IPS DF 19.7 (cell line): ENCODE results near the gene FAM53B.

Experiments used
- DNase-seq: peaks from one replicate; pipeline ENCODE4 v3.0.0-alpha.2; 2013; ENCODE audit warnings: low read depth, low spot score

Gene FAM53B

DNA sequence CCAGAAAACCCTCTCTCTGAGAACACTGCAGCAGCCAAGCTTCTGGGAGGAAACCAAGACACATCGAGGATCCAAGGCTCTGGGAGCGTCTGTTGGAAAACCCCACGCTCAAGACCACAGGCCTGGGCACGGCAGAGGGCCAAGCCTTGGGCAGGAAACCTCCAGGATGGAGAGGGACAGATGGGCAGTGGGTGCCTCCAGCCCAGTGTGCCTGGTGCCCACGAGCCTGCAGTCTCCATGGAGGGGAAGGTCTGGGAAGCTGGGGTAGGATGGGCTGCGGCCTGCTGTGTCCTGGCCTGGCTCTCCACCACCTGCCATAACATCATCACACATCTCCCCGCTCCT is 96.1 kb downstream of the FAM53B start:
- DNase-seq, result no peak

DNA sequence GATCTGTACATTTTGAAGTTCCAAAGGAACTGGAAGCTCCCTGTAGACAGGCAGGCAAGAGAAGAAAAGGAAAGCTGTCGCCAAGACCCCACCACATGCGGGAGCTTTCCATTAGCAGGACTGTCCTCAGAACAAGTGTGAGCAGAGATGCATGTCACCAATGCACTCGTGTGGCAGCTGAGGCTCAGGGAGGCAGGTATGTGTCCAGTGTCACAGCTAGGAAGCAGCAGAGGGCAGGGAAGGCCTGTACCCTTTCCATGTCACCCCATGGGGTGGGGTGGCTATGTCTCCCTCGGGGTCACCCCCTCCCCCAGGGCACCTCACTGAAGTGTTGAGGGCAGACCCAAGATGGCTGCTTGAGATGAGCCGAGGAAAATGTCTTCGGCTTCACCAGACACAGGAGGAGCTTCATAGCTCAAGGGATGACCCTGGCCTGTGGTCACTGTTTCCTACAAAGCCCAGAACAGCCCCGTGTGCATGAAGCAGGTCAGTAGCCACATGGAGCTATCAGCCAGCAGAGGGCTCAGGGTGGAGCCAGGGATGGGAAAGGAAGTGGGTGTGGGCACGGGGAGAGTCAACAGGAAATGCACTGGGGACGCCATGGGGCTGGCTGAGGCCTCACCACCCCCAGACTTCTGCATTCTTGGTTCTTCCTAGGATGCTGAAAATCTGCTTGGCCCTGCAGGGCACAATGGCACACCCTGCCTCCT is 96.6 kb downstream of the FAM53B start:
- DNase-seq, result no peak

DNA sequence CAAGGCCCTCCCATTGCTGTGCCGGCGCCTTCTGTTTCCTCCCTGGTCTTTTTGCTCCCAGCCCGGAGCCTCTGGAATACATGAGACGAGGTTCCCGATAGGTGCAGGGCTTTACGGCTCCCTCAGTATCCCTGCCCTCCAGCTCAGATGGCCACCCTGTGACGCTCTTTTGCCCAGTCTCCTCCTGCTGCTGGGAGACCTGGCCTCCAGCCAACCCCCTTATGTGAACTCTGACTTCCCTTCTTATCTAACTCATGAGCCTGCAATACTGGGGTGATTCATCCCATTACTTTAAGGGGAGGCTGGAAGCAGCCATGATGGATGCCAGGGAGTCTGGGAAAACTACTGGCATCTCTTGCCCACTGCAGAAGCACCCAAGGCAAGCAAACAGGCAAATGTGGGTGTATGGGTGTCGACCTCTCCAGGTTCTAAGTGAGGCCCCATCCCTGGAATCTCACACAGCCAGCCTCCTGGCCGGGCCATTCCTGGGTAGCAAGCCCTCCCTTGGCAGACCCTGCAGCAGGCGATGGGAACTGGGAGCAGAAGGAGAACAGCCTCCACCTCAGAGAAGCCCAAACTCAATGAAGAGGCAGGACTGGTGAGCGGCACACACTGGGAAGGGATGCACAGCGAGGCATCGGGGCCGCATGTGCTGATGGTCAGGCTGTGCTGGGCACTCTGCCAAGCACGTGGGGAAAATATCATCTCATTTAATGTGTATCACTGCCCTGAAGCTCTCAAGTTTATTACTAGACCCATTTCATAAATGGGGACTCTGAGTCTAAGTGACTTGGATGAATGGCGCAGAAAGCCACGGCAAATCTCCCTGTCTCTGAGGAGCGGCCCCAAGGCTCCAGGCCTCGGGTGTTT is 97.5 kb downstream of the FAM53B start:
- DNase-seq, result no peak

DNA sequence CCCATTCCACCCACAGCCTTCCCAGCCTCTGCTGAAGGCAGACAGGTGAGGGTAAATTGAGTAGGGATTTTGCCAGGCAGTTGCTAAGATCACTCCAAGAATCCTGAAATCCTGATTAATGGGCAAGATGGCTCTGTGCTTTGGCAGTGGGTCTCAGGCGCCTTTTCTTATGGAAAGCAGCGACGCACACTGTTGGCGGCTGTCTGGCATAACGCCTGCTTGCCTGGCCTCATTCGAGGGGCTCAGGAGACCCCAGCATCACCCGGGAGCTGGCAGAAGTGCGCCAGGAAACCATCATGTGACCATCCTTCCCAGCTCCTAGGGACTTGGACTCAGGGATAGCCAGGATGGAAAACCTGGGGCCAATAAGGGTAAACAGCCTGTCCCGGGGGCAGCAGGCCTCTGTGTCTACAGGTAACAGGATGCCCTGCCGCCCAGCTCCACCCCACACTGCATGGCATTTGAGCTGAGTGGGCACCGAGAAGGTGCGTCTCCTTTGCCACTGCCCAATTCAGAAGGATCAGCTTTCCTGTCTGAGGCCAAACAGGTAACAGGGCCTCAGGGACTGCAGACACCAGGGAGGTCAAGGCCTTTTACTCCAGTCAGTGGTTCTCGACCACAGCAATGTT is 98.6 kb downstream of the FAM53B start:
- no peak for DNase-seq

DNA sequence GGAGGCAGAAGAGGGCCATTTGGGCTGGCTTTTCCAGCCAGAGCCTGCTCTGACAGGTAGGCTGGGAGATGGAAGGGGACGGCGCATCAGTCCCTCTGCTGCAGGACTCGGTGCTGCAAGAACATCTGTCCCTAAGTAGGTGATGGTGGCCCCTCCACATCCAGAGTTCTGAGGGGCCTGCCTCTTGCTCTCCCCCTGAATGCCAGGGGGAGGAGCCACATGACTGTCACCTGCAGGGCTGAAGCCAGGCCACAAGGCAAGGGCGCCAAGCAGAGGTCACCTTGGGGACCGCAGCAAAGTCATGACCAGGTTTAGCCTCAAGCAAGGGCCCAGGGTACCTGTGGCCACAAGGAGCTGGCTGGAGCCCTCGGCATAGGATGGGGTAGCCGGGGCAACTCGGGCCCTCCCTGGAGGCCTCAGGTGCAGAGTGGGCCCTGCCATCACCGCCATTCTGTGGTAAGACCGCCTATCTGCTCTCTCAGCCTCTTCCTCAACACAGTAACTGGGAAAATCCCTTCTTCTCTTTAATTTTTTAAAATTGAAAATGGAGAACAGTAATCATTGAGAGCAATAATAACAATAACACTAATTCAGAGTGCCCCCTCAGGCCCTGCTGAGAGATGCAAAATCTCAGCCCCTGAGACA is 99.3 kb downstream of the FAM53B start:
- no peak for DNase-seq

DNA sequence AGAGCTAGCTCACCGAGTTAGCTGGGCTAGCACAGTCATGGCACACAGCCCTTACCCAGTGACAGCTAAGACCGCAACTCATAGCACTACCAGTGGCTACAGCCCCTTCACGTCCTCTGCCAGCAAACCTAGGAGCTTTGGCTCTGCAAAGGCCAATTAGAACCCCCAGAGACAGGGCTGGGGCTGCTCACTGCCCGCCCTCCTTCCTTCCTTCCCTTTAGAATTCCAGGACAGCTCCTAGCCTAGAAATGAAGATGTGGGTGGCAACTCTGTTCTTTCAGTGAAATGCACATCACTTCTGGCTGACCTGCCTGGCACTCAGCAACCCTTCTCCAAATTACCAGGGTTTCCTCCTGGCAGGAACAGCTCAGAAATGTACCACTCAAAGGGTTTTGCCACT is 99.9 kb downstream of the FAM53B start:
- no peak for DNase-seq

DNA sequence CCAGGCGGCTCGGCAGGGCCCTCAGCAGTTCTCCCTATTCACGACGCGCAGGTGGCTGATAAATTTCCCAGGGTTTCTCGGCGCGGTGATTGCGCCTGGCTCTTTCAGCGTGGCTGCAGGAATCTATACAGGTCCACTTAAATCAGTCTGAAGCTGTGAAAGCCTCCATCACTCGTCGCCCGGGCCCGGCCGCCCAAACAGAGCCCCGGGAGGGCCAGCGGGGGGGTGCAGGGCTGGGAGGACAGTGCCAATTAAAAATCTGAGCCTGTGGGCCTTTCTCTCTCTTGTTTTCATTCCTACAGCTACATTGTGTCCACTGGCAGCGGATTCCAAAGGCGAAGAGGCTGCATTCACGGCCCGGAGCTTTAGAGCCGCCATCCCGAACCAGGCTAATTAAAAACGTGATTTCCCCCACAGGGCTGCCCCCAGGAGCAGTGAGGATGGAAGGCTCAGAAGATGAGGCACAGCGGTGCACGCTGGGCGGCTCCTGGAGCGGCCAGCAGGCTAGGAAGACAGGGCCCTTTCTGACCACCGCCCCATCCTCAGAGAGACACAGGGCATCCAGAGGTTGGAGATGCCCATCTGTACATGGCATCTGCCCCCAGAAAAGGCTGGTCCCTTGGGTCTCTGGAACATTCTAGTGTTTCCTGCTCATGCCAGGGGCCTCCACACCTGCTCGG is 100.7 kb downstream of the FAM53B start:
- no peak for DNase-seq

DNA sequence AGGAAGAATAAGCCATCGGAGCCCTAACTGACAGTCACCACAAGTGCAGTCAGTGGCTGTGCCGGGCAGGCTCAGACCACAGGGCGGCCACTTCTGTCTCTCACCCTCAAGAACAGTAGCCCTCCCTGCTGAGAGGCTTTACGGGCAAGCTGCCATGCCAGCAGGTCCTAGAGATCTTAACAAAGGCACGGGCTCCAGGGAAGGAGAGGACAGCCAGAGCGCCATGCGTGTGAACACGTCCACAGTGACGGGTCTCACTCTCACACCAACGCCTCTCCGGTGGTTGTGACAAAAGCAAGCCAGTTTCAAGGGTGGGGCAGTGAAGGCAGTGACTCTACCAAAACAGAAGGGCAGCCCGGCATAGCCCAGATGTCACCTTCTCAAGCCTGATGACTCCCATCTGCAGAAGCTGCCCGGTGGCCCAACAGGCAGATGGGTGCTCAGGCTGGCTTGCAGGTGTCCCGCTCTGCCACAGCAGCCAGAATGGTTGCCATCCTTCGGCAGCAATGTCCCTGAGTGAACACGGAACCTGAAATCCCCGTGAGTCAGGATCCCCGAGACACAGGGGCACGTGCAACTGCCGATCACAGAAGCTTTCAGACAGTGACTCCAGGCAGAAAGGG is 102.0 kb downstream of the FAM53B start:
- no peak for DNase-seq

DNA sequence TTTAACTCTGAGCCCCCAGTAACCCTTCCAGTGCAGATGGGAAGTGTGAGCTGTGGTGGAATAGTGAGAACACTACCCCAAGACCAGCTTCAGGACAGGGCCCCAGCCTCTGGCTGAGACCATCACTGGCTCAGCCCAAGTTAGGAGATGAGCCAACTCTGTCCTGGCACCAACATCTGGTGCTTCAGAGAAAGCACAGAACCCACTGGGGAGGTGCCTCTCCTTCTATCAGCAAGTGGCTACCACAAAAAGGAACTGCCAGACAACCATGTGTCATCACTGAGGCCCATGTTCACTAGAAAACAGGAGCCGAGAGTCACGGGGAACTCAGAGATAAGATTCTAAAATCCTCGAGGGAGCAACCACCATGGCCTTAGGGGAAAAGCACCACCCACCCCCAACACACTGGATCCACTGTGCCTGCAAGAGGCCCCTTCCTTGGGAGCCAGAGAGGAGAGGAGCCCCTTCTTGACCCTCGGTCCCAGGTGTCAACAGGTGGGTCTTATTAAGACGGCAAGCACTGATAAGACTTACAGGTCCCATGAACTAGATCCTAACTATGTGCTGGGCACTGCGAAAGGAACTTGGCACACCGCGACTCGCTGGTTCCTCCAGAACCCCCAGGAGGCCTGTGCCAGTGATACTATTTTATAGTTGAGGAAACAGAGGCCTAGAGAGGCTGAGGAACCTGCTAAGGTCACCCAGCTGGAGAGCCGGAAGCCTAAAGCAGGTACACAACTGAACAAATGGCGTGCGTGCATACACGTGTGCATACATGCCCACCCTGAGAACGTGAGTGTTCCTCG is 102.7 kb downstream of the FAM53B start:
- DNase-seq, result no peak

DNA sequence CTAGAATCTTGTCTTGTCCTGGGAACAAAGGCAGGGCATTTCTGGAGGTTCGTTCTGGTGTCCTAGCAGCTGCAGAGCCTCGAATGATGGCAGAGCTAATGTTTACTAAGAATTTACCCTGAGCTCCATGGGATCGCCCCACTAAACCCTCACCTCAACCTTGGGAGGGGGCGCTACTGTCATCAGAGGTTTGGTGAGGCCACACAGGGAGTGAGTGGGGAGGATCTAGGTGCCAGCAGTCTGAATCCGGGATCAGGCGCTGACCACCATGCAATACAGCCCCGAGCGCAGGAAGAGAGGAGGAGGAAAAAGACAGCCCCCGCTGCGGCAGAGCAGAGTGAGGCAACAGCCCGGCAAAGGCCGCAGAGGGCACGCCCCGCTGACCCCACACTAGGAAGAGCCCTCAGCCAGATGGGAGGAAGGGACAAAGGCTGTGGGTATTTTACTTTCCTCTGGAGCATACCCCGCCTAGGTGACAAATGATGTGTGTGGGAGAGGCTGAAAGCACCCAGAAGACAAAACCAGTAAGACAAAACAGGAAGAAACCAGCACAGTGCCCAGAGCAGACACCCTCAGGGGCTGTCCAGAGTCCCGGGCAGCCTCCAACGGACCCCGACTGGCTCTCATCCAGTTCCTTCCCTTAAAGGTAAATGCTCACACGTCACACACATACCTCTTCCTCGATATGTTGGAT is 103.5 kb downstream of the FAM53B start:
- no peak for DNase-seq

DNA sequence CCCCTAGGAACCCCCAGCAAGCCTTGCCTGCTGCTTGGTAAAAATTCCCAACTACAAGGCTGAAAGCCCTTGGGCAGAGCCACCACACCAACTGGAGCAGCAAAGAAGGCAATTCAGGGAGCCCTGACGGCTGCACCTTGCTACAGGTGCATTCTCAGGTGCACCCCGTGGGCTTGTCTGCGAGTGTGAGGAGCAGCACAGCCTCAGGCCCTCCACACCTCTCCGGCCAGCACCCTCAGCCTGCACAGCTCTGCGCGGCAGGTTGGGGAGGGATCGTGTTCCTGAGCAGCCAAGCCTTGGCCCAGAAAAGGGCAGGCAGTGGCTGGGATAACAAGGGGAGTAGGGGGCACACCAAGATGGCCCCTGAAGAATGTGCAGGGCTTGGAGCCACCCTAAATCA is 104.1 kb downstream of the FAM53B start:
- no peak for DNase-seq

DNA sequence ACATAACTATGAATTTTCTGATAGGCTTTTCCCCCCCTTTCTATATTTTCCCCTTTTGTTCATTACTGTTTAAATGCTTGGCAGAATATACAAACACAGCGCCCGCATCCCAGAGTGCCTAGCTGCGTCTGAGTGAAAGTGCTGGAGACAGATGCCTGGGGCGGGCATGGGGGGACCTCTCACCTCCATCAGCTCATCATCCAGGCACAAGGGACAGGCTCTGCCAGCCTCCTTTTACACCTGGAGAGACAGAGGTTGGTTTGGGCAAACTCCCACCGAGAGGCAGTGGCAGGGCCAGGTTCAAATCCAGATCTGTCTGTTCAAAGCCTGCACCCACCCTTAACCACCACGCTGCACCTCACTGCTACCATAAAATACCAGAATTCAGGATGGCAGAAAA is 104.5 kb downstream of the FAM53B start:
- DNase-seq, result no peak

DNA sequence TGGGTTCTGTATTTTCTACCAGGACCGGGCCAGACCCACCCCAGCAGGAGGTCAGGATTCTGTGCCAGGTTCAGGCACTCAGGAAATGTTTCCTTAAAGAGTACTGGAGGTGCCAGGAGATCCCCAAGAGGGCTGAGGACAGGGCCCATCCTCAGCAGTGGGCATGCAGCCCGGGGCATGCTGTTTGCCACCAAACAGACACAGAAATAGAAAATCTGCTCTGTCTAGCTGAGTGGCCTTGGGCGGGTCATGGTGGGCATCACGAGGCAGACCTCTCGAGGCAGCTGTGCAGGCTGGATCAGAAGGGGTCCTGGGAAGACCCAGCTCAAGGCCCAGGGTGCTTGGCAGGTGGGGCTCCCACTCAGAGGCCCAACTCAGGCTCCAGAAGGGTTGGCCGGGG is 105.0 kb downstream of the FAM53B start:
- no peak for DNase-seq

DNA sequence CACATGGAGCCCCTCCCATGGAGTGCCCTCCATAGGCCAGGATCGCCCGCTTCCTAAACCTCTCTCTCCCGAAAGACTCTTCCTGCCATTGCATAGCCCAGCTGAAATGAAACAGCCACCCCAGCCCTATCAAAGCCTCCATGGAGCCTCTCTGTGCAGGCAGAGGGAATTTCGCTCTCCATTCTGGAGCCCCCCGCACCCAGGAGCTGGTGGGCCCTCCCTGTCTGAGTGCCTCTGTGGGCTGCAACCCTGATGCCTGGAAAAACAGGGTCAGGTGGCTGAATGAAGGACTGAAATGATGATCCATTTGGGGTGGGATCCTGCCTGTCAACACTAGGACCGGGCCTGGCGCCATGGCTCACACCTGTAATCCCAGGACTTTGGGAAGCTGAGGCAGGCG is 106.4 kb downstream of the FAM53B start:
- DNase-seq, result no peak

DNA sequence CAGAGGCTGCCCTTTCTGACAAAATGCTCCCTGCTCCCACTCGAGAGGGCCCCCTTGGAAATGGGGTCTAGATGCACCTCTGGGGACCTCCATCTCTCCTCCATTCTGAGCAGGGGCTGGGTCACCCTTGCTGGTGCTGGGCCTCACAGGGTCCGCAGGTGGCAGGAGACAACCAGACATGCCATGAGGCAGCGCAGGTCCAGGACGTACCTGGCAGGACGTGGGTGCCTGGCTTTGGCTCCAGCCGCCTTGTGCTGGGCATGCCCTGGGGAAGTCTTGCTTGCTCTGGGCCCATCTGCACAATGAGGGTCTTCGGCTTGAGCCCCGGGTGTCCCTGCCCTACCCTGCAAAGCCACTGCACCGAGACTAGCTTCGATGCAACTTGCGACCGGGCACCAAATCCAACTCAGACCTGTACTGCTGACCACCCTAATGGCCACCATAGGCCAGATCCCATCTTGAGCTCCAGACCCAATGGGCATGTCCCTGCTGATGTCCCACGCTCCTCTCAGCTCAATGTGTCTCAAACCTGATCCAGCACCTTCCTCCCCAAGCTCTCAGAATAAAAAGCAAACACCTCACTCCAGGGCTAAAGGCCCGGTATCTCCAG is 107.0 kb downstream of the FAM53B start:
- no peak for DNase-seq

DNA sequence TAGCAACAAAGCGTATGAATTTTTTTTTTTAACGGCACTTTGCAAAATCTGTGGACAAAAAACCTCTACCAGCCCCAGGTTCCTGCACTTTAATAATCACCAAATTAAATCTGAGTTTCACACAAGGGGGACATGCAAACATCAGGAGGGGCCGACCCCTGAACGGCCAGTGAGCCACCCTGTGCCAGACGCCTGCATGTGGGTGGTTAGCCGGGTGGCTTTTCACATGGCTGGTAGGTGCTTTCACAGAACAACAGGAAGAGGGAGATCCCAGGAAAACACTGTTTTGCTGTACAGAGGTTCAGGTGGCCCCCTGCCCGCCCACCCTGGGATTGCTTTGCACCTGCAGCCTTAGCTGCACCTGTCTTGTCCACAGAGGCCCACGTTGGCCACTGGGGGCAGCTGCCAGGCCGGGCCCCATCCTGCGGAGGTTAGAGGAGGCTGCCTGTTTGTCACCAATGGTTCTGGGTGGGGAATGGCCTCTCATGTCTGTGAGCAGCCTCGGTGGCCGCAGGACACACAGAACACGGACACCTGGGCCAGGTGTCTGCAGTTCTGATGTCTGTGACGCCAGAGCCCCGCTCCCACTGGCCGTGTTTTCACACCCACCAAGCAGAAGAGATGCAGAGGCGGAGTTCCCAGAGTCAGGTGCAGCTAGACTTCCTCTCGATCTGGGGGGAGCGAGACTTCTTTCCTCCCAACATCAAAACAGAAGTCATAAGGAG is 107.7 kb downstream of the FAM53B start:
- no peak for DNase-seq

DNA sequence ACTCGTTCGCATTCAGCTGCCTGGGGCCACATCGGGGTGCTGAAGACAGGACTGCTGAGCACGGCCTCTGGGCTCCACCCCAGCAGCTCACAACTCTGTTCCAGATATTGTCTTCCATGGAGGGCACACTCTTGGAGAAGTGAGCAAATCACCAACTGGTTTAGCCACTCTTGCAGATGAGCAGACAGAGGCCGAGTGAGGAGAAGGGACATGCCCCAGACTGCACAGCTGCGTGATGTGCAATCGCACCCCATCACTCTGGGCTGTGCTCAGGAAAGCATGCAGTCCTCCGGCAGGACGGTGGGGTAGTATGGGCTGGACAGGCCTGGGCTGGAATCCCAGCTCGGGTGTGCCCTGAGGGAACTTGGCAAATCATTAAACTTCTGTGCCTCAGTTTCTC is 111.6 kb downstream of the FAM53B start:
- DNase-seq, result no peak

DNA sequence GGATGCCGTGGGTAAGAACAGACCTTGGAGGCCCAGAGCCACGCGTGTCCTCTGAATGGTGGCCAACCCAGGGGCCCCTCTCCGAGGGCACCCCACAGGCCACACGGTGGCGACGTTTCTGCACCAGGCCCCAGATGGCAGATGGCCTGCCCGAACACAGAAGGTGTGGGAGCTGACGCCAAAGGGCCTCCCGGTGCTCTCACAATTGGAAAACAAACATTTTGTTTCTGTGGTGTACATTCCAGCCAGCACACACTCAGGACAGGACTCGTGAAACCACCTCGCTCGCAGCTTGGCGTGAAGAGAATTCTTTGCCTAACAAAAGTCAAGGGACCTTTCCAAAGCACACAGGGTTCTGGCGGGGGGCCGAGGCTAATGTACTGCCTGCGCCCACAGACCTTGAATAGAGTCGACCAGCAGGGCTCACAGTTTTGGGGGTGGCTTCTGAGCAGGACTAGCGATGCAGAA is 112.1 kb downstream of the FAM53B start:
- DNase-seq, result no peak

DNA sequence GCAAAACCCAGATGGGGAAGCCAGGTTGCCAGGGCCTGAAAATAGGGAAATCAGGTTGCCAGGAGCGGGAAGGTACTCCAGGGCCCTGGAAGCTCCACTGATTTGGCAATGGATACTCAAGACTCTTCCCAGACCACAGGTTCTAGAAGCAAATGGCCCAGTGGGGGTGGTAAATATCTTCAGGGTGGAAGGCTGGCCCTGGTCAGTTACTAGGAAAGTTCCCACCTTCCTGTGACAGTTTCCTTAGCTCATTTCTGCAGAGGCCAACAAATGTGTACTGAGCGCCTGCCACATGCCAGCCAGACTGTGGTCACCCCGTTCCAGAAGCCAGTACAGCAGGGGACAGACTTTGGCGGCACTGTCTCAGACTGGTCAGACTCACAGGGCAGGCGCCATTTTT is 113.6 kb downstream of the FAM53B start:
- no peak for DNase-seq
